ENCODE measurements around the gene UNCX.

Gene UNCX

DNA sequence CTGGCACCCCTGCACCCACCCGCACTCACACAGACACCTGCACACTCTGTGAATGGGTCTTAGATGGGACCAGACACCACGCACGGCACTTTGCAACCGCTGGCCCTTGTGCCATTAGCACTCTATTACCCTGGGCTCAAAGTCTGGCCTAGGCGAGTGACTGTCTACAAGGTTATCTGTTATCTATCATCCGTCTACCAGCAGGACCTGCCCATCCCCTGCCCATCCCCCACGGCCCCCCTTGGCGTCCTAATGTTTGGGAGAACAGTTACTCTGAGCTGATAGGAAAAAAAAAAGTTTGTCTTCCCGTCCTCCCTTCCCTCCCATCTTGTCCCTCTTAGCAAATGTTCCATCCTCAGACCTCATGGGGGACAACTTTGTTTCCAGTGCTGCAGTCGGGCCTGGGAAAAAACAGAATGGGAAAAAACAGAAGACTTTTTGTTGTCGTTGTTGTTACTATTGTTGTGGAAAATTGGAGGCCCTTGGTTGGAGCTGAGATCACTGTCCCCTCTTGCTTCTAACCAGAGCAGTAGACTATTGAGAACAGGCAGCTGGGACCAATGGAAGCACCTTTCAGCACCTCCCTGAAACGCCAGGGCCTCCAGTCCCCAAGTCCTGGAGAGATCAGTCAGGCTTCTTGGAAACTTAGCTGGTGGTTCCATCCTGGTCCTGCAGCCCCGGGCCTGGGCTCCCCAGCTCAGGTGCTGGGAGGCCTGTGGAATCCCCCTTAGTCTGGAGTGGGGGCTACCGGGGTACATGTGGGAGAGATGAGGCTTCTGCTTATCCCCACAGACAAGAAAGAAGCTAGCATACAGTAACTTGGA, 12.2 kb downstream of the UNCX start:
- no peak for DNase-seq

DNA sequence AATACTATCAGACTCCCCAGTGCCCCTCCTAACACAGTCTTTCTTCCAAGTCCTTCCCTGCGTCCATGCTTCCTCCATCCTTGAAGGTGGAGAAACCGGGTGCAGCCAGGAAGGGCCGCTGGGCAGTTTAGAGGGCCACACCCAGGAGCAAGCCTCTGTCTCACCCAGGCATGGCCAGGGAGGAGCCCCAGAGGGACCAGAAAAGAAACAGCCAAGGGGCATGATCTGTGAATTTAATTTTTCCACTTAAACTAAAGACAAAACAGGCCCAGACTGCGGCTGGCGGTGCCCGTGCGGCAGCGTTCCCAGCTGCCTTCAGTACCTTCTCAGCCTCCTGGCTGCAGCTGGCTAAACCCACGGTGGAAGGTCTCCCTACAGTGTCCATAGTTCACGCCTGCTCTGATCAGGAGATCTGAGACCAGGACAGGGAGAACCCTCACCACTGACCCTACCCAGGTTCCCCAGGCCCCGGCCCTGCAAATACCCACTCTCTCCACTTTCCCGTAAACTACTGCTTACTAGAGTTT, 12.9 kb downstream of the UNCX start:
- peak; percentile 33 for DNase-seq

DNA sequence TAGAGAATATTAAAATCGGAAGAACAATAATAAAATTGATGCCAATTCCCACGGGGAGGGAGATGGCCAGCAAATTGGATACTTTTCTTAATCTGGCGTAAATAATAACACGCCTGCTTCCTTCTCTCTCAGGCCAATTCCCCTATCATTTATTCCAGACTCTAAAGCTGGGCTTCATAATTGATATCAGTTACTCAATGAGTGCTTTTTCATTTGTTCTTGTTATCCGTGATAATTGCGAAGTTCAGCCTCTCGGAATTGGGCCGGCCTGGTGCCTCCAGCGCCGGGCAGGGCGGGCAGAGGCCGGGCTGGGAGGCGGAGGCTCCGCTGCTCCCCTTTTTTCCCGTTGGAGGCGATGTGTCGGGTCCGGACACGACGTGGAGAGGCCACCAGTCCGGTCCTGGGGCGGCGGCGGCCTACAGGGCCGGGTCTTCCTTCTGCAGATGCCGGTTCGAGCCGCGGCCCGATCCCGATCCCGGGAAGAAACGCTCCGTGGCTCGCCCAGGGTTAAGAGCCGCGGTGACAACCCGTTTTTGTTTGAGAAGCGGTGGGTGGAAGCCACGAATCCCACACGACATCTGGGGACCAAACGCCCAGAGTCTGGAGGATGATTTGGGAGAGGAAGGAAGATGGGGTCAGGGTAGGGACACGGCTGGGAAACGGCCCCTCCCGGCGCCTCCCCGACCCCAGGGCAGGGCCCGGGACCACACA, 13.6 kb downstream of the UNCX start:
- DNase-seq: peak; percentile 18

DNA sequence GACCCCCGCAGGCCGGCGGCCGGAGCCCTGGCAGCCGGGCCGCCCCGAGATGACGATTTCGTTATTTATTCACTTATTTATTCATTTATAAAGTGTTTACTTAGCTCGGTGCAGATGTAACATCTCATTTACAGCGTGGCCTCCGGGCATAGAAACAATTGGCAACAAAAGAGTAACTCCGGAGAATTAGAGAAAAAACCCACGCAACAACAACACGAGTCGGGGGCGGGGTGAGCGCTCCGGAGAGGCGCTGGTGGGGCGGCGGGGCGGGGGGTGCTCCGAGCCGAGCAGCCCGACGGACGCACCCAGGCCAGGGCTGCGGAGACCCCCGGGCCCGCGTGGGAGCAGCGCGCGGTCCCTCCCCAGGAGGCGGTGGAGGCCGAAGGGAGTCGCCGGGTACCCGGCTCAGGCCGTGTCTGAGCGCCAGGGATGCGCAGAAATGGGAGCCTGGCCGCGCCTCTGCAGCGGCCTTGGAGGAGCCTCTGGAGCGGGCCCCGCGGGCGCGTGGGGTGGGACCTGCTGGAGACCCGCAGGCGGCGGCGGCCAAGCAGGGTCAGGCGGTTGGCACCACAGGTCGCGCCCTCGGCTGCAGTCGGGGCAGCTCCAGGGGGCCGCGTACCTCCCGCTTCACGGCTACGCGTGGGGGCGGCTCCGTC, 14.3 kb downstream of the UNCX start:
- peak; percentile 50 for DNase-seq

DNA sequence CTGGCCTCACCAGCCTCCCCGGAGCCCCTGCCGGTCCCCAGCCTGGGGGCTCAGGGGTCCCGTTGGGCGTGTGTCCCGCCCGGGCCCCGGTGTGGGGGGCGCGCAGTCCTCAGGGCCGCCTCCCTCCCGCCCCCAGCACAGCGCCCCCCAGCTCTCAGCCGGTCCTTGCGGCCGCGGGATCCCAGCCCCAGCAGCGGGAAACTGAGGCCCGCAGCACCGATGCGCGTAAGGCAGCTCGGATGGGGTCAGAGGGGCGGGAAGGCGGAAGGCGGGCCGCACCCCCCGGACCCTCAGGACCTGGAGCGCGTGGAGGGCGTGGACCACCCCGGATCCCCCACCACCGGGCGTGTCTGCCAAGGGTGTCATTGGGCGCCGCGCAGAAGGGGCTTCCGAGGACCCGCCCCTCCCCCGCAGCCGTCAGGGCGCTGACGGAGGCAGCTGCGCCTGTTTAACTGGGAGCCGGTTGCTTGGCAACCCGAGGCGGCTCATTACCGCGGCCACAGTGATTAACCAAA, 14.9 kb downstream of the UNCX start:
- DNase-seq: peak; percentile 84

DNA sequence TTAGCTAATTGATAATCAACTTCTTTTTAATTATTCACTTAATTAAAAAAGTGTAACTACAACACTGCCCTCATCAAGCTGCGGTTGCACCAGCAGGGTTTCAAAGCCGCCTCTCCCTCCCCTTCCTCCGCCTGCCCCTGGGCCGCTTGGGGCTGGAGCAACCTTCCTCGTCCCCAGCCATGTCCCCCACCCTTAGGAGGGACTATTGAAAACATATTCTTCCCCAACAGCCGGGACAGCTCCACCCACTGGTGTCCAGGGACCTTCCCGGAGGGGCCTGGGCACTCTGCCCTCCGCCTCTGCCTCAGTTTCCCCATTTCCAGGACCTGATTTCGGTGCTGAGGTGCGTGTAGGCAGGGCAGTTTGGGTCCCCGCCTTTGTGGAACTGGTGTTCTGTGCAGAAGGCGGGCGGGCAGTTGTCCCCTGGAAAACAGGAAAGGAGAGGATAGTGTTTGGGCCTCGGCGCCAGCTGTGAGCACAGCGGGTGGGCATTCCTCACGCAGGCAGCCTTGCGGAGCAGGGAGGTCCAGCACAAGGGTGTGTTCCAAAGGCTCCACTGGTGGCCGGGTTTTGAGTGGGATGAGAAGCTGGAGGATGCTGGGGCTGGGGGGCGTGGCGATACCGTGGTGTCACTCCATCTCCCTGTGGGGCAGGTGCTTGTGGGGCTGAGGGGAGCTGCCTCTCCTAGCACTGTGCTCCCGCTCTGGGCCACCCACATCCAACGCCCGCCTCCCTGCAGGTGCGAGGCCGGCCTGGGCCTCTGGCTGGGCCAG, 15.7 kb downstream of the UNCX start:
- peak; percentile 69 for DNase-seq

DNA sequence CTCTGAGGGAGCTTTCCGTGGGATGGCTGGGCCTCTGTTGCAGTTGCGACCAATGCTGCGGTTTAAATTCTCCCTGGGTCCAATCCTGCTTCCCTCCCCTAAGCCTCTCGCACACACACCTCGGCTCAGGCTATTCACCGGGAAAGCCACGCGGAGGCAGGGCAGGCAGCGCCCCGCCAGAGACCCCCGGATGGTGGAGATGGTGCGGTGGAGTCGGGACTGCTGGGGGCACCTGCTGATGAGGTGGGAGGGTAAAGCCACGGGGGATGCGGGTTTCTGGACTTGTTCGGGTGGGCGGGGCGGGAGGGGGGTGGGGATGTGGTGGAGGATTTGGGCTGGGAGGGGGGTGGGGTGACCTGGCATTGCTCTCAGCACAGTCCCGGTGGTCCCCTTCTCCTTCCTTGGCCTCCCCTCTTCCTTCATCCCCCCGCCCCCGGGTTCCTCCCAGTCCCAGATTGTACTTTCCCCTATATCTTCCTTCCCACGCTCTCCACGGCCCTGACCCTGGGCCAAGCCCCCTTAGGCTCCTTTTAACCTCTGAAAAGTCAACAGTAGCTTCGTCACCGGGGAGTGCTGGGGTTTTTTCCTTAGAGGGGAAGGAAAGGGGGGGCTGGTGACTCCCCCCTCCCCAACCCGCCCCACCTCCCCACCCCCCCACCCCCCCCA, 16.4 kb downstream of the UNCX start:
- DNase-seq: no peak

DNA sequence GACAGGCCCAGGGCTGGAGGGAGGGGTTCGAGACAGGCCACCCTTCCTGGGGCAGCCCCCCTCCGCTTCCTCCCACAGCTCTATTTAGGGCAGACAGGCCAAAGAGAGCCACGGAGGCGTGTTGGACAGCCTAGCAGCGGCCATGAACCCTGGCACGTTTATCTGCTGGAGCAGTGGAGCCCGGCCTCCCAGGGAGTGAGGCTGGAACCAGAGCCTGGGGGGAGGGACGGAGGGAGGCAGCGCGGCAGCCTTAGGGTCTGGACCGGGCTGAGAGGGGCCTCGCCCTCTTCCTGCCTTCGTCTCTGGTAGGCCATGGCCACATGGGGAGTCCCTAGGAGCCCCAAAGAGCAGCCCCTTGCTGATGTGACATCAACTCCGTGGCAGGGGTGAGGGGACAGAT, 17.1 kb downstream of the UNCX start:
- DNase-seq: no peak

DNA sequence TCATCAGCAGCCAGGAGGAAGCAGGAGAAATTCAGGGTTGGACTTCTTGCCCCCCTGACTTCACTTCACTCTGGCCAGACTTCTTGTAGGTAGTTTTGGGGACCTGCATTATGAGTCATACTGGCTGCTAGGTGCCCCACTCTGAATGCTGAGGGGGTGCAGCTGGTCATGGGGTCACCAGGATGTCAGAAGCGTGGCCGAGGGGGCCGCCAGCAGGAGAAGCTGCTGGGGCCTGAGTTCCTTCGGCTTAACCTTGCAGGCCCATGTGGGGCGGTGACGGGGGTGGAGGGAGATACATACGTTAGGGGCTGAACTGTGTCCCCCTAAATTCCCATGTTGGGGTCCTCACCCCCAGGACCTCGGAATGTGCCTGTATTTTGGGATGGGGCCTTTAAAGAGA, 18.2 kb downstream of the UNCX start:
- no peak for DNase-seq

DNA sequence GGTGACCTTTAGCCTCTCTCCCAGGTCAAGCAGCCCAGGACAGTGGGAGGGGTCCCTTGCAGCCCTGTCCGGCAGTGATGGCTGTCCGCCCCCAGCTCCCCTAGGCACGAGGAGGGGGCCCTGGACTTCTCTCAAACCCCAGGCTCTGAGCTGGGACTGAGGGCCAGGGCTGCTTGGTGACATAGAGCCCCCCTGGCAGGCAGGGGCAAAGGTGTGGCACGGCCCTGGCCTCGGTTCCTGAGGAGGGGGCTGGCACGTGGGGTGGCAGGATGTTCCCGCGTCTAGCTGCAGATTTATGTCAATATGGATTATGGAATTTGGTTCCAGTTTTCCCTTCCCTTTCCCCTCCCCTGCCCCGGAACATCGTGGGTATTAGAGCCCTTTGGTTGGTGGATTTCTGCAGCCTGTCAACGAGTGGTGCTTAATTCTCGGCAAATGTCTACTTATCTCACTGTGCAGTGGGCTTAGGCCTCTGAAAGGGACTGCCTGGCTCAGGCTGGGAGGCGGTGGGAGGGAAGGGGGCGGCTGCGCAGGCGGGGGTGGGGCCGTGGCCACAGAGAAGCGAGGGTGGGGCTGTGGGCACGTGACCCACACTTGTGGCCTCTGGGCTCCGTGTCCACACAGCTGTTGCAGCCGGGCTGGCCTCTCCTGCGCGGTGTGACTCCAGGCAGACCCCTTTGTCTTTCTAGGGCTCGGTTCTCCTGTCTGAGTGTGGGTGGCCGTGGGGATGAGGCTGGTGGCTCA, 19.3 kb downstream of the UNCX start:
- peak; percentile 50 for DNase-seq

DNA sequence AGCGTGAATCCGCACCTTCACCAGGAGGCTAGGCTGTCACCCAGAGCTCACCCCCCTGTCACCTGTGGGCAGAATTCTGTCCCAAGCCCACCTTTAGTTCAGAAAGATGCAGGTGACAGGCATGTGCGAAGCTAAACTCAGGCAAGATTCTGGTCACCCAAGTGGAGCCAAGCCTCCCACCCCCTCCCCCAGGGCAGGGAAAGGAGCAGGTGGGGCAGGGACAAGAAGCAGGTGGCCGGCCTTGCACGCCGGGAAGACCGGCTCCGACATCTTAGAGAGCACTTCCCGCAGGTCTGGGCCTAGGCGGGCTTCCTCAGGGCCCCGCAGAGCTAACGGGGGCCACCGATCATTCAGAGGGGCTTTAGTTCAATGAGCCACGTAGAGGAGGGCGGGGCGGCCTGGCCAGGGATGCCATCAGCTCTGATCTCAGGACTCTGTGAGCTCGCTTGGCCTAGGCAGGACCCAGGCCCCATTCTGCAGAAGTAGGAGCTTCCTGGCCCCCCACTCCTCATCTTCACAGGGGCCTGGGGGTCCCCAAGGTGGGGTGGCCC, 19.9 kb downstream of the UNCX start:
- no peak for DNase-seq

DNA sequence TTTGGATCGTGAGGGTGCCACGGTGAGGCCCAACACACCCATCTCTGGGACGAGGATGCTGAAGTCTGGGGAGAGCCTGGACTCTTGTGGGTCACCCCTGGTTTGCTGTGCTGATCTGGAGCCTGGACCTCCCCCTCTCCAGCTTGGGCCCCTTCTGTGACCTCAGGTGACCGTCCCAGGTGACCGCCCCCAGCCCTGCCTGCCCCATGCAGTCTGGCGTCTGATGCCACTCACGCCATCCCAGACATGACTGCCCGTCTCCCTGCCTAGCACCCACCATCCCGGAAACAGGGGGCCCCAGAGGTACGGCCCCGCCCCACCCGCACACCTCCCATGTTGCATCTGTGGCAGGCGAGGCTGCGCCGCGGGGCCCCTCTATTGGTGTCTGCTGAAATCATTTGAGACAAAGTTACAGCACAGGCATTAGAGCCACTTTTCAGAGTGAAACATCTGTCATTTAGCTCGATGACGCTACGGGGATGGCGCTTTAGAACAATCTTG, 21.1 kb downstream of the UNCX start:
- no peak for DNase-seq

DNA sequence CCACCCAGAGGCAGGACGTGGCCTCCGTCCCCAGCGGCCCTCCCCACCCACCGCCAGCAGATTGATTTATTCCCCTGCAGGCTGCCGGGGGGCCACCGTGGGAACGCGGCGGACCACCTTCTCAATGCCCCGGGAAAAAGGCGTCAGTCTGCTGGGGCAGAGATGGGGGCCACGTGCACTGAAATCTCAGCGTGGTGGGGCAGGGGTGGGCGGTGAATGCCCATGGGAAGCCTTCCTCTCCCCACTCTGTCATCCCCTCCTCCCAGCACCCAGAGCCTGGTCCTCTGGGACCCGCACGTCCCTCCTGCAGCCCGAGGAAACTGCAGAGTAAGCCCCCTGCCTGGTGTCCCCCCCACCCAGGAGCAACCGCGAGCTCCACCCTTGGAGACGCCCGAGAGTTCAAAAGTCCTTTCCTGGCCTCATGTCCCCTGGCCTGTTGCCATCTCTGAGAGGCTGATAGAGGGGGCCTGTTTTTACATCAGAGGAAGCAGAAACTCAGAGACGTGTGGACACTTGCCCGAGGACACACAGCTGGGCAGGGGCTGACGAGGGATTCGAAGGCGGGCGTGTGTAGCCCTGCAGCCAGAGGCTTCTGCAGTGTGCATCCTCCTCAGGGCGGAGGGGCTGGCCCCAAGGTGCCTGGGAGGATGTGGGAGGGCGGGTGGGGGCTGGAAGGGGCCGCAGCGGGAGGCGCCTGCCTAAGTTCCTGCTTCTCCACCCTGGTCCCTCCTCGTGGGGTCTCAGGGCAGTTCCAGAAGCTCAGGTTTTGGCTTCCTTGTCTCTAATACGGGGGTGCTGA, 21.8 kb downstream of the UNCX start:
- DNase-seq: no peak

DNA sequence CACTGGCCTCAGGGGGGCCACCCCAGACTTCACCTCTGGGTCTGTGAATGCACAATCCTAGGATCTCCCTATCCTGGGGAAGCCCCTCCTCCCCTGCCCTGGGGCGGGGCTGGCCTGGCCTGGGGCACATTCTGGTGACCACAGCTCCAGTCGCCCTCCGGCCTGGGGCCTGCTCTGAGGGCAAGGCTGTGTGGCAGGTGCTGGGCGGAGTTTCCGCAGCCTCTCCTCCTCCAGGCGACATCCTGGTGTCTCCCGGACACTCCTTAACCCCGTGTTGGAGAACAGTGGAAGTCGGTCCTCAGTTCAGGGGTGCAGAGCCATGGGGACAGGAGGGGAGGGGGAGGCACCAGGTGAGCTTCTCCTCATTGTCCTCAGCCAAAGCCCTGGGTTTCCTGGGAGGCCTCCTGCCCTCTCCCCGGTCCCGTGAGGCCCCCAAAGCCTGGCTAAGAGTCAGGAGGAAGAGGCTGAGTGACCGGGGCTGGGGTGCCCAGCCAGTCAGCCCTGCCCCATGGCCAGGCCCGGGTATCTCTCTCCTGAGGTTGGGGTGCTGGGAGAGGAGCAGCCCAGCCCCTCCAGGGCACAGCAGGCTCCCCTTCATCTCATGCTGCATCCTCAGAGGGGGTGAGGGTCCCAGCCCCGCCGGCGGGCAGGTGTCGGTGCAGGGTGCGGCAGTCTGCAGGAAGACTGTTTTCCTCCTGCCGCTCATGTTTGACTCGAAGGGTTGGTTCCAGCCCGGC, 22.6 kb downstream of the UNCX start:
- no peak for DNase-seq

DNA sequence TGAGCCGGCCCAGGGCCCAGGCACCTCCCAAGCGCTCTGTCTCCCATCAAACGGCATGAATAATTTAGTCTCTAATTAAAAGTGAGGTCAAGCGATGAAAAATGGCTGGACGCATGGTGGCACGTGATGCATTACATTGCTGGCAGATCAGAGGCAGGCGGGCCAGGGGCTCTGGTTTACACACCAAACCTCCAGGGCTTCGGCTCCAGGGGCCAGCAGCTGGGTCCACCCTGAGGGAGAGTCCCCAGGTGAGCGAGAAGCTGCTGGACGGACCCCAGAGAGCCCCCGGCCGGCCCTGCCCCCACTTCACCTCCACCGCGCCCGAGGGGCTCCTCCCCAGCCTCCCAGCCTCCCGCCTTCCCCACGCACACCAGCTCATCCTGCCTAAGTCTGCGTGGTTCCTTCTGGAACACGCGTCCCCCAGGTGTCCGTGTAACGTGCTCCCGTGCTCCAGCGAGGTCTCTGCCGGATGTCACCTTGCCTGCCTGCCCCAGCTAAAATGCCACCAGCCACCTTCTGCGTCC, 23.2 kb downstream of the UNCX start:
- DNase-seq: peak; percentile 39

DNA sequence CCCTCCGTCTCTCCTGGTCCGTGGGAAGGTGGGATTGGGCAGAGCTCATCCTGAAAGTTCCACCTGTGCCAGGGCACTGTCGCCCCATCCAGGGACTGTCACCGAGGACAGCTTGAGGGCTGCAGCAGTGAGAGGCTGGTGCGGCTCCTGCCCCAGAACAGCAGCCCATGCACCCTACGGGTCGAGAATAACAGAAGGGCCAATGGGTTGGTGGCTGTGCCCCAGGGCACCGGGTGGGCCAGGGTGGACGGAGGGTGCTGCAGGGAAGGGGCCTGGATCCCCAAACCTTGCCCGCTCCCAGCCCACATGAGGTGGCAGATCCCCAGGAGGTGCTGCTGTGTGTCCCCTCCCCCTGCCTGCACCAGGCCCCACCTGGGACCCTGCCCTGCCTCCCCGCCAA, 23.9 kb downstream of the UNCX start:
- DNase-seq: no peak

DNA sequence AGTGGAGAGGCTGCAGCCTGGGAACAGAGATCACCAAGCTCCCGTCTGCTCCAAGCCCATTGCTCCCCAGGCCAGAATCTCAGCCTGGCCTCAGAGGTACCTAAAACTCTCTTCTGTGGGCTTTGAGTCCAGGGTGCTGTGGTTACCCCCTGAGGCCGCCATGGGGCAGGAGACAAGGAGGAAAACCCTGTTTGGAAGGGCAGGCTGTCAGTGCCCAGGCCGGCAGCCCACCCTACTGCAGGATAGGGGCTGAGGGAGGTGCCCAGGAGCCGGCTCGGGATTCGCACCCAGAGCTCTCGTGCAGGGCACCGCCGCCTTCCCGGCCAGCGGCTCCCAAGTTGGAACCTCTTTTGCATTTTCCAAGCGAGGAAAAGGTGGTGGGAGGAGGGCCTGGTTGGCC, 24.5 kb downstream of the UNCX start:
- DNase-seq: no peak

DNA sequence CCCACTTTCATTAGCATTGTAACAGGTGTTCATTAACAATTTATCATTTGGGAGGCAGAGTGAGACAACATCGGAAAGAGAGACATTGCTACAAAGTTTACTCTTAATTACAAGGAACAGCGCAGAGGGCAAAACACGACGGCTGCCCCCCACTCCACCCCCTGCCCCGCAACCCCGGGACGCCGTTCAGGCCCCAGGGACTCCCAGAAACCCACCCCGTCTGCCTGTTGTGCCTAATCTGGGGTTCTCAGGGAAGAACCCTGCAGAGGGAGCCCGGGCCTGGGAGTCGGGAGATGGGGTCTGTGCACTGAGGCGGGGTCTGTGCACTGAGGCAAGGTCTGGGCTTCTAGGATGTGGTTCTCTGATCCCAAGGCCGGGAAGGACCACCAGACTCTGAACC, 25.2 kb downstream of the UNCX start:
- no peak for DNase-seq

All from NCI-H69 (cell line).